ENCODE measurements around the gene MYO9B. TPM values are rescaled to one million over a fixed set of nuclear protein-coding genes. Genes with fewer than 3 reads are reported as not detected.

The MYO9B gene
- total RNA-seq, 1 experiment from 2014 or later: 74.6 TPM

GRCh38 chr19:17210296-17210695 is 134.7 kb downstream of the MYO9B start:
- ChIA-PET RAD21 (ENCODE audit: low non-redundant PET in 1 of 2, low total read pairs in 2 of 2, uncharacterized antibody in 2 of 2, unreplicated experiment in 2 of 2) (no interaction called here), CTCF (no interaction called here), POLR2A (no interaction called here)
- intact Hi-C loops (cut with micrococcal nuclease): no loop called here
- no TSS peak for BruUV-seq (replicated peaks)
- DNase-seq (ENCODE audit: low read depth, low spot score) (no peak), ATAC-seq (no peak)
- no peaks in the 10 kb centered on the region for H3K79me2 ChIP-seq (ENCODE audit: insufficient read depth, low read length)
- no peak overlapping the region for H2AFZ ChIP-seq (ENCODE audit: low read depth, low read length, poor library complexity, severe bottlenecking)
- H3K9me2 ChIP-seq (ENCODE audit: insufficient read depth): no peaks in the 10 kb centered on the region
- no peak overlapping the region; the same call in 1 of the 2 replicates for H3K4me2 ChIP-seq (ENCODE audit: low read length)
- TF ChIP-seq, protein P1, sequence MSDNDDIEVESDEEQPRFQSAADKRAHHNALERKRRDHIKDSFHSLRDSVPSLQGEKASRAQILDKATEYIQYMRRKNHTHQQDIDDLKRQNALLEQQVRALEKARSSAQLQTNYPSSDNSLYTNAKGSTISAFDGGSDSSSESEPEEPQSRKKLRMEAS (IDR thresholded peaks at IDR 0.05): no peak
- TF ChIP-seq EZH2 (IDR thresholded peaks at IDR 0.05) (no peak), ZBTB33 (IDR thresholded peaks at IDR 0.05; ENCODE audit: extremely low read depth, insufficient replicate concordance, low read length) (no peak), RAD21 (IDR thresholded peaks at IDR 0.05; ENCODE audit: low read depth) (no peak), SIN3A (IDR thresholded peaks at IDR 0.05; ENCODE audit: low read depth) (no peak), SP1 (IDR thresholded peaks at IDR 0.05; ENCODE audit: low read depth) (no peak), EZH2phosphoT487 (IDR thresholded peaks at IDR 0.05; ENCODE audit: borderline replicate concordance) (no peak), TCF7L2 (IDR thresholded peaks at IDR 0.05; ENCODE audit: borderline replicate concordance, extremely low read depth, insufficient read depth, insufficient read length) (no peak), POLR2A (IDR thresholded peaks at IDR 0.05; ENCODE audit: borderline replicate concordance, extremely low read depth, insufficient read depth, insufficient read length) (no peak)
- H4K20me1 ChIP-seq (ENCODE audit: insufficient read depth): no peaks in the 10 kb centered on the region
- peaks cover 10 to 27% of the 10 kb centered on the region in 2 experiments; a peak in 3 of 4 replicates for H3K4me1 ChIP-seq (ENCODE audit: control insufficient read depth in 1 of 2, insufficient read depth in 2 of 2, low read length in 2 of 2)
- H3K27ac ChIP-seq (ENCODE audit: low read depth, low read length): peak overlapping the region; percentile 50; the same call in 1 of the 2 replicates
- H3K9ac ChIP-seq (ENCODE audit: low read length): no peak overlapping the region
- H3K4me3 ChIP-seq (replicated peaks in 1 of 2; ENCODE audit: low read depth in 1 of 2, low read length in 2 of 2): no peak overlapping the region
- no peaks in the 10 kb centered on the region for H3K27me3 ChIP-seq (ENCODE audit: insufficient read depth, low read length)
- H3K9me3 ChIP-seq (ENCODE audit: control insufficient read depth in 1 of 2, insufficient read depth in 1 of 2, low read depth in 1 of 2, low read length in 2 of 2): no peaks in the 10 kb centered on the region
- H3K36me3 ChIP-seq (ENCODE audit: control insufficient read depth in 1 of 2, insufficient read depth in 2 of 2, low read length in 2 of 2): peaks cover 6 to 10% of the 10 kb centered on the region in 2 experiments; a peak in 2 of 4 replicates

Data from HCT116 (cell line).